ENCODE data around the gene PDIA2.

The PDIA2 gene

DNA sequence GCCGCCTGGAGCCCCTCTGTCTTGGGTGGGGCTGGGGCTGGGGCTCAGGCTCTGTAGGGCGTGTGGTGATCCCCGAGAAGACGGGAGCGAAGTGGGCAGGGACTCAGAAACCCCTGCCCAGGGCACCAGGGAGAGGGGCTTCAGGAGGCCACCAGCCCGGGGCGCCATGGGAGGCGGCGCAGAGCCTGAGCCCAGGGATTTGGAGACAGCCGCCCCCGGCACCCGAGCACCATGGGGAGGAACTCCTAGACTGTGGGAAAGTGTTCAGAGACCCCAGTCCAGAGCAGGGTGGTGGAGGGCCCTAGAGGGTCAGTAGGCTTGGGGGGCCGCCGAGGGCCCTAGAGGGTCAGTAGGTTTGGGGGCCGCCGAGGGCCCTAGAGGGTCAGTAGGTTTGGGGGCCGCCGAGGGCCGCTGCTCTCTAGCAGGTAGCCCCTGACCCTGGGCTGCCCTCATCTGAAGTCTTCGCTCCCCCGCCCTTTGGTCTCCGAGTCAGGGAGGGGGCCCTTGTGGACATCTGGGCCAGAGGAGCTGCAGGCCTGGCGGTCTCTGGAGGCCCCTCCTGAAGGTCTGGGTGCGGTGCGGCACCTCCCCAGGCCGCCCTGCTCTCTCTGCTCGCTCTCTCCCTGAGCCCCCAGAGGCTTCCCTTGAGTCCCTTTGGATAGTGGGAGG lies 1.8 kb upstream of the PDIA2 start:
- DNase-seq: no peak

DNA sequence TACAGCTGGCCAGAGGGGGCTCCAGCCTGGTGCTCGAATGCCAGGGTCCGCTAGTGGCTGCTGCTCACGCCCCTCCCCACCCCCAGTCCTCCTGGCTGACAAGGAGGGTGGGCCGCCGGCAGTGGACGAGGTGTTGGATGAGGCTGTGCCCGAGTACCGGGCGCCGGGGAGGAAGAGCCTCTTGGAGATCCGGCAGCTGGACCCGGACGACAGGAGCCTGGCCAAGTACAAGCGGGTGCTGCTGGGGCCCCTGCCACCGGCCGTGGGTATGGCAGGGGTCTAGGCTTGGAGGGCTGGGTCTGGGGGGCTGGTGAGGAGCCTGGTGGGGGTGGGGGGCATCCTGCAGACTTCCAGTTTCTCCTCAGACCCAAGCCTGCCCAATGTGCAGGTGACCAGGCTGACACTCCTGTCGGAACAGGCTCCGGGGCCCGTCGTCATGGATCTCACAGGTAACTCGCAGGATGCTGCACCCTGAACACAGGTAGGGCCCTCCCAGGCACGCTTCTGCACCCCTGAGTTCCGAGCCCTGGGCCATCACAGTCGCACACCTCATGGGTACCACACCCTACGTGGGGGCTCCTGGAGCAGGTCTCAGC lies 1.2 kb upstream of the PDIA2 start:
- DNase-seq: no peak

DNA sequence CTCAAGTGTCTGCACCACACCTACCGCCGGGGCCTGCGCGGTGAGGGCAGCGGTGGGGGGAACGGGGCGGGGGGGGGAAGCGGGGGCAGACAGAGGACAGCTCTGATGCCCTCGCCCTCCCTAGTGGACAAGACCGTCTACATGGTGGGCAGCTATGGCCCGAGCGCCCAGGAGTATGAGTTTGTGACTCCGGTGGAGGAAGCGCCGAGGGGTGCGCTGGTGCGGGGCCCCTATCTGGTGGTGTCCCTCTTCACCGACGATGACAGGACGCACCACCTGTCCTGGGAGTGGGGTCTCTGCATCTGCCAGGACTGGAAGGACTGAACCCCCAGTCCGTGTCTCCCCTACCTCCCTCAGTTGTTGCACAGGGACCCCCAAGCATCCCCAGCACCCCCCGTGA lies 473 bp upstream of the PDIA2 start:
- DNase-seq: no peak

DNA sequence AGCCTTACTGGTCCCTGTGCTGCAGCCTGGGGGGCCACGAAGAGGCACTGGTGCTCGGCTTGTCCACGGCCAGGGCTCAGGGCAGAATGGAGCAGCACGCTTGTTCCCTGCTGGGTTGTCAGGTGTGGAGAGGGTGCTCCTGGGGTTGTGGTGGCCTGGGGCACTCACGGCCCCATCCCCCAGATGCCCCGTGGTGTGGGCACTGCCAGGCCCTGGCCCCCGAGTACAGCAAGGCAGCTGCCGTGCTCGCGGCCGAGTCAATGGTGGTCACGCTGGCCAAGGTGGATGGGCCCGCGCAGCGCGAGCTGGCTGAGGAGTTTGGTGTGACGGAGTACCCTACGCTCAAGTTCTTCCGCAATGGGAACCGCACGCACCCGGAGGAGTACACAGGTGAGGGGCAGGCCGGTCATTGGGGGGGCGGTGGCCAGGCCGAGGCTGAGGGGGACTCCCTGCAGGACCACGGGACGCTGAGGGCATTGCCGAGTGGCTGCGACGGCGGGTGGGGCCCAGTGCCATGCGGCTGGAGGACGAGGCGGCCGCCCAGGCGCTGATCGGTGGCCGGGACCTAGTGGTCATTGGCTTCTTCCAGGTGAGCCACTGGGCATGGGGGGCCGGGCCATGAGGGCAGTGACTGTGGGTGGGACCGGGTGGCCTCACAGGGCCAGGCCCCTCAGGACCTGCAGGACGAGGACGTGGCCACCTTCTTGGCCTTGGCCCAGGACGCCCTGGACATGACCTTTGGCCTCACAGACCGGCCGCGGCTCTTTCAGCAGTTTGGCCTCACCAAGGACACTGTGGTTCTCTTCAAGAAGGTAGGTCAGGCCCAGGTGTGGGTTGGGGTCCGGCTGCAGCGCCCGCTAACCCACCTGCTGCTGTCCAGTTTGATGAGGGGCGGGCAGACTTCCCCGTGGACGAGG lies 1.5 kb downstream of the PDIA2 start:
- no peak for DNase-seq

DNA sequence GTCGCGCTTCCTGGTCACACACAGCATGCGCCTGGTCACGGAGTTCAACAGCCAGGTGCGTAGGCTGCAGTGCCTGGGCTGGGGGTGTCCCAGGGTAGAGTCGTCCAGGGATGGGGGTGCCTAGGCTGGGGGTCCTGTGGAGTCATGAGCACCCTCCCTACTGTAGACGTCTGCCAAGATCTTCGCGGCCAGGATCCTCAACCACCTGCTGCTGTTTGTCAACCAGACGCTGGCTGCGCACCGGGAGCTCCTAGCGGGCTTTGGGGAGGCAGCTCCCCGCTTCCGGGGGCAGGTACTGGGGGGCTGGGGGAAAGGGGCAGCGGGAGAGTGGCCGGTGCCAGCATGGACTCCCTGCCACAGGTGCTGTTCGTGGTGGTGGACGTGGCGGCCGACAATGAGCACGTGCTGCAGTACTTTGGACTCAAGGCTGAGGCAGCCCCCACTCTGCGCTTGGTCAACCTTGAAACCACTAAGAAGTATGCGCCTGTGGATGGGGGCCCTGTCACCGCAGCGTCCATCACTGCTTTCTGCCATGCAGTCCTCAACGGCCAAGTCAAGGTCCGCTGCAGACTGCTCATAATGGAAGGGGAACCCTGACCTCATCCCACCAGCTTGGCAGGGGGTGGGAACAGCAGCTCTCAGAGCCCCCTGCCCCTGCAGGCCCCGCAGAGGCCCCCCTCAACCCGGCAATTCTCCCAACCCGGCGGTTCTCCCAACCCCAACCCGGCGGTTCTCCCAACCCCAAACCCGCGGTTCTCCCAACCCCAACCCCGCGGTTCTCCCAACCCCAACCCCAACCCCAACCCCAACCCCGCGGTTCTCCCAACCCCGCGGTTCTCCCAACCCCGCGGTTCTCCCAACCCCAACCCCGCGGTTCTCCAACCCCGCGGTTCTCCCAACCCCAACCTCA lies 2.4 kb downstream of the PDIA2 start:
- no peak for DNase-seq

DNA sequence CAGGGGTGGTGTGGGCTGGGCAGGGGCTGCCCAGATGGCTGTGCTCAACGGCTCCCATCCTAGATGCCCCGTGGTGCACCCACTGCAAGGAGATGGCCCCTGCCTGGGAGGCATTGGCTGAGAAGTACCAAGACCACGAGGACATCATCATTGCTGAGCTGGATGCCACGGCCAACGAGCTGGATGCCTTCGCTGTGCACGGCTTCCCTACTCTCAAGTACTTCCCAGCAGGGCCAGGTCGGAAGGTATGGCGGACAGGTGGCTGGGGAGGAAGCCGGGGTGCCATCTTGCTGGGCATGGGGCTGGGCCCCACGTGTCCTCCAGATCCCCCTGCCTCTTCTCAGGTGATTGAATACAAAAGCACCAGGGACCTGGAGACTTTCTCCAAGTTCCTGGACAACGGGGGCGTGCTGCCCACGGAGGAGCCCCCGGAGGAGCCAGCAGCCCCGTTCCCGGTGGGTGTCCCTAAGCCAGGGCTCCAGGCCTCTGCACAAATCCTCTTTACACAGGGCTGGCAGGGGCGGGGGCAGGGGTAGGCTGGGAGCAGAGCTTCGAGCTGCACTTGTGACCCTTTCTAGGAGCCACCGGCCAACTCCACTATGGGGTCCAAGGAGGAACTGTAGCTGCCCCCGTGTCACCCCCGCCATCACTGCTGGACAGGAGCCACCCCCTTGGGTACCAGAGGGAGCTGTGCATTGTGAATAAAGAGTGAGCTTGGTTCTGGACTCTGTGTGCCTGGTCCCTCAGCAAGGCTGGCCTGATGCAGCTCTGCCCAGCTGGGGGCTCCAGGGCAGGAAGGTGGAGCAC lies 3.7 kb downstream of the PDIA2 start:
- DNase-seq: no peak

DNA sequence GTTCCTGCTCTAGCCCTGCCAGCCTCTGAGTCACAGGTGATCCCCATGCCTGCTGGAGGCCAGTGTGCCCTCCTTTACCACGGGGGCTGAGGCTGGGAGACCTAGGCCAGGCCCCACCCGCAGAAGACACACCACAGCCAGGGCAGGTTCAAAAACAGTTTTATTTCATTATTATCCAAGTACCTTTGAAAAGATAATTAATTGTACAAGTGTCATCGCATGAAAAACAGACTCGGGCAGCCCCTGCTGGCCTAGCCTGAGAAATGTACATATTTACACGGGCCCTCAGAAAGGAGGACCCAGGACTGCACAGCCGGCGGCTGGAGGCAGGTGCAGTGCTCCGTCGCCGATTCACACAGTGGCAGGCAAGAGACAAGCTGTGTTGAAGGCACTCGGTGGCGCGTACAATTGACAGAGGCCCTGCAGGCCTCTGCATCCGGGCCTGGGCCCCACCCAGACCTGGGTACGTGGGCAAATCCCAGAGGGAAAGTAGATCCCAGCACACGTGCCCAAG lies 4.4 kb downstream of the PDIA2 start:
- DNase-seq: no peak

DNA sequence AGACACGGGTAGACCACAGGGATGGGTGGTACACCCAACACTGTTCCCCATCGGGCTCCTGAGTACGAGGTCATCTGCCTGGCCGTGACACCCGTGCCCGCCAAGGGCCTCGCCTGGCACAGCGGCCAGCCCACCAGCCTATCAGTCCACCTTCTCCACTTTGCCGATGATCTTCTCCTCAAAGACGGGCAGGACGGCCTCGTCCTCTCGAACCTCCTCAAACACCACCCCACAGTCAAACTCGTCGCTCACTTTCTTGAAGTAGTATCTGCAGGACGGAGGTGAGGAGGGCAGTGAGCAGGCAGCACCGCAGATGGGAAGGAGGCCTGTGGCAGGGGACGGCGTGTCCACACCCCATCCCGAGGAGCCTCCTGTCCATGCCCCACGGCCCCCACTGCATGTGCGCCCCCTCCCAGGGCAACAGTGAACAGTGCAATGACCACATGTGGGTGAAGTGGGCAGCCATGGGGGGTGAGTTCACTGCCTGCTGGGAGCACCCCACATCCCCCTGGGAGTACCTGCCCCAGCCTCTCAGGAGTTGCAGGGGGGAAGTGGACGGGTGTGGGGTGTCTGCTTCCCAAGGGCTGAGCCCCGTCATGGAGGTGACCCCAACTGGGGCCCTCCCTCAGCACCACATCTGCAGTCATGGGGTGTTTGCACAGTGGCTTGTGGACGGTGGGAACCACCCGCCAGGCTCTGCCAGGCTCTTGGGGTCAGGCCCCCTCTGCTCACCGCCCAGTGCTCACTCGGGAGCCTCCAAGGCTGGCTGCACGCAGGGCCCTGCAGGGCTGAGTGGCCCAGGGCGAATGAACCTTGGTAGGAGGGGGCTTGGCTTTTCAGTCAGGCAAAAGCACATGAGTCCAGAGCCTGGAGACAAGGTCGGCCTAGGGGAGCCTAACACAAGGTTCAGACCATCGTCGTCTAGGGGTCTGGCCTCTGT lies 5.3 kb downstream of the PDIA2 start:
- no peak for DNase-seq

DNA sequence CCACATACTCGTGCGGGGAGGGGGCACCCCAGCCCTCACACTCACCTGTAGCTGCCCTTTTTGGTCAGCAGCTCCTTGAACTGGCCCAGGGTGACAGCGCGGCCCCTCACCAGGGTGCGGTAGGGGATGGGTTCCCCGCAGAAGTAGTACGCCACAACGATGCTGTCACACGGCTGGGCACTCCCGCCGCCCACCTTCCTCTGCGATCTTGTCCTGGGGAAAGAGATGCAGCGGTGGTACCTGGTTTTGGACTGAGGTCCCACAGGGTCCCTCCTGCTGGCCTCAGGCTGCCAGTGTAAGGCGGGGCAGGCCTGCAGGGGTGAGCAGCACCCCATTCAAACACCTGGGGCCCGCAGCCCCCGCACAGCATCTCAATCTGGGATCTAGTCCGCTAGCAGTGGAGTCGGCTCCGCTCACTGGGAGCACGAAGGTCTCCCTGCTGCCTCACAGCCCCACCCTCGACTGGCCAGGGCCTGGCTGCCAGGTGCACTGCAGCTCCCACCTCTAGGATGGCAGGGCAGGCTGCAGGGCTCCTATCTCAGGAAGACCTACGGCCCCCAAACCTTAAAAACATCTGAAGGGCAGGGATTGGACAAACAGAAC lies 6.5 kb downstream of the PDIA2 start:
- no peak for DNase-seq

DNA sequence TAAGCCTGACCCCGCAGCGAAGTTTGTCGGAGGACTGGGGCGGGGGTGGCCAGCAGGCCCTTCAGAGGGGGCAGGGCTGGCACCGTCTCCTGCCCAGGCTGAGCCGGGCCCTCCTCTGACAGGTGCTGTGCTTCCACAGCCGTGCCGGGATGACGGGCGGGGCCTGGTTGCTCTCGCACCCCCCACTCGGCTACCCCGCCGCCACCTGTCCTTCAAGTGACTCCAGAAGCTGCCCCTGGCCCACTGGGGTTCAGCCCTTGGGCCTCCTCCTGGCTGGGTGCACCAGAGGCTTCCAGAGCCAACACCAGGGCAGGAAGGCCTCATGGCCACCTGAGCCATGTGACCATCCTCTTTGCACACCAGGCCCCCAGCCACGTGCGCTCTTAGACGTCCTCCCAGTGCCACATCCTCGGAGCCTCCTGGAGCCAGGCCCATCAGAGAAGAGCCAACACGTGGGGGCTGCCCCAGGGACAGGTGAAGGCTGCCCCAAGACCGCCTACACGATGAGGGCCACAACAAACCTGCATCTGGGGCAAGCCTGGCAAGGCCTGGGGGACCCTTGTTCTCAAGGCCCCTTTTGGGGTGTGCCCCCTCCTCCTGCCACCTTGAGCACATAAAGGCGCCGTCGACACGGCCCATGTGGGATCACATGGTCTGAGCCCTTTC lies 7.2 kb downstream of the PDIA2 start:
- no peak for DNase-seq

DNA sequence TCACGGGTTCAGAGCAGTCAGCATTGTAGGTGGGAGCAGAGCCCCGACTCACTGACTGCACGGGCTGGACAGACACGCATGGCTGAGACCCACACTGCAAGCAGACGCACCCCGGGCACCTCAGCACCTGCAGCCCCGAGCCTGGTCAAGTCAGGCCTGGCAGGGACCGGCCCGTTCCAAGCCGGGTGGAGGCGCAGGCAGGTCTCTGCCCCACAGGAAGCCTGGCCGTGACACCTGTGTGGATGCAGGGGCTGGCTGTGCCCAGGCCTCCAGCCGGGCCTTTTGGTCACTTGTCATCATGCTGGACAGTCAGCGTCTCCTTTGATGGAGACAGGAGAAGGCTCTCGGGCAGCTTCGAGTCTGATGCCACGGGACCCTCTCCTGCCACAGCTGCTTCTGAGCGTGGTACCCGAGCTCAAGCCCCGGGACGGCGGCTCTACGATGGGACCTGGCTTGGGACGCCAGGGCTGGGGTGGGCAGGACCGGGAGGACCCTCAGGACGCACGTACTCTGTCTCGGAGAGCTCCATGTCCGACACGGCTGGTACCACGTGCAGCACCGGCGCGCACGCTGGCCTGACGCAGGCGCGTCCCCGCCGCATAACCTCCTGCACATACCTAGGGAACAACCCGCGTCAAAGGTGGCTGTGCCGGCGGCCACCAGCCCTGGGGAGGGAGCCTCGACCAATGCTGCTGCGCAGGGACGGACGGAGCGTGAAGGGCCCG lies 7.9 kb downstream of the PDIA2 start:
- no peak for DNase-seq

DNA sequence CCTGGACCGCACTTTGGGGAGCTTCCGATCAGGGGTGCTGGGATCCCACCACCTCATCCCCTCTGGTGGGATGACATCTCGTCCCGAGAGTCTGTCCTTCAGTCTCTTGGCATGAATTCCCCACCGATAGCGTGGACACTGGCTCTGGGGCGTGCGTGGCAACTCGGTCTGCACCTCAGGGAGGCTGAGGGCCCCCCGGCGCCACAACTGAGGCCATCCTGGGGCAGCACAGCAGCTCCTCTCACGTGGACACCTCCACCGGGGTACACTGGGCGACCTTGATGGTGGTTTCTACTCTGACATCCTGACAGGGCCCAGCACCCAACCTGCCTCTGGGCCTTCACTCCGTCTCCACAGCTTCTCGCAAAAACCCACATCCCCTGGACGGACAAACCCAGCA lies 8.6 kb downstream of the PDIA2 start:
- DNase-seq: no peak

DNA sequence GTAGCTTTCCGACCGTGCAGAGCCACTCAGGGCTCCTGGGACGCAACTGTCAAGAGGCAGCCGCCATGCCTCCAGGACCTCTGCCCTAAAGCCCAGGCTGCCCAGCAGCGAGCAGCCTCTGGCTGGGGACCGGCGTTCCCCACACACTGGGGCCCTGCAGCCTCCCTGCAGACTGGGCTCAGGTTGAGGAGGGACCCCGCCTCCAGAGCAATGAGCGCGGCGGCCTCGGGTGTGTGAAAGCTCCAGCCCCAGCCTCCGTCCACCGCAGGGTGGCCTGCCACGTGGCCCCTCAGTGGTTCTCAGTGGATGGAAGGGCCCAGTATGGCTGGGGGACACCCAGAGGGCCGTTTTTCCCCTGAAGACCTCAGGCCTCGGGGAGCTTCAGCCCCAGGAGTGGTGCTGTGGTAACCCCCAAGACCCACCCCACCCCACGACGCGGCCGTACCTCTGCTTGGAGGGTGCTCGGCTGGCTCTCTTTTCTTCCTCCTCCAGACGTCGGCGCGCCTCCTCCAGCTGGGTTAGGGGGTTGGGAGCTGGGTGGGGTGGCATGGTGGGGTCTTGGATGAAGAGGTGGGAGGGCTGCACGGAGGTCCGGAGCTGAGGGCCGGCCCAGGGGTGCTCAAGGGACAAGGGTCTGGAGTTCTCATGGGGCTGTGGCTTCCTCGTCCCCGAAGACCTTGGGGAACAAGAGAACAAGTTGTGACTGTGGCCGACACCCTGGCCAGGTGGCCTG lies 10.2 kb downstream of the PDIA2 start:
- DNase-seq: no peak

DNA sequence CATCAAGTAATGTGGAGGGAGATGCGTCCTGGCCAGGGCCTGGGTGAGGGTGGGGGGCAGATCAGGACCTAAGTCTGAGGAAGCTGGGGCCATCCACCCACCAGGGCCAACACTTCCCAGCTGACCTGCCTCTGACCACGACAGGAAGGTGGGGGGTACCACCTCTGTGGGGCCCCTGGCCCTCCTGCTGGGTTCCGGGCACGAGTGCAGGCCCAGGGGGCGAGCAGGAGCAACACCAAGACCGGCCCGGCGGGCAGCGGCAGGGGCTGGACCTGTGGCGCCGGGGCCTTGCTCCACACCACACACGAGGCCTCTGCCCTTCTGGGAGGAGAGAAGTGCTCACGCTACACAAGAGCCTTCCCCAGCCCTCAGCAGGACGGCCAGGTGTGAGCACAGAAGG lies 13.3 kb downstream of the PDIA2 start:
- no peak for DNase-seq

DNA sequence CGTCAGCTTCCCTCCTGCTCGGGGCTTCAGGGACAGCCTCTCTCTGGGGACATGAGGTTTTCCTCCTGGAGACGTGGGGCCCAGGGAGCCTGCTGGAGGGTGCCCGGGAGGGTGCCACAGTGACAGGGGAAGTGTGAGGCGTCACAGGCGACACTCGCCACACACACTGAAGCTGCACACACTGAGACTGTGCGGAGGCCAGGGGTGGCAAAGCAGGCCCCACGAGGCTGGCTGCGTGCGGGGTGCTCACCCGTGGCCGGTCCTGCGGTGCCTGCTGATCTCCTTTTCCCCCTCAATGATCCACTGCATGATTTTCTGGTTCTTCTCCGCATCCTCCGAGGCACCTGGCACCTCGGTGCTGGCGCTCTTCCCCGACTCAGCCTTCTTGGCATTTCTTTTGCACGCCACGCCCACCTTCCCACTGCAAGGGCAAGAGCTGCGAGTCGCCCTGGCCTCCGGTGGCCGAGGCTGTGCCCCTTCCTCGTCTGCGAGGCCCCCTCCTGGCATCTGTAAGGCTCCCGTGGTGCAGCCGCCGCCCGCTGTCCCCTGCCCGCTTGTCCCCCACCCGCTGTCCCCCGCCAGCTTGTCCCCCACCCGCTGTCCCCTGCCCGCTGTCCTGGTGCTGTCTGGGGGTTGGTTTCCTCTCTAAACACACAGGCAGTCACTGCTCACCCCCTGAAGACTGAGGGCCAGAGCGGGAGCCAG lies 14.0 kb downstream of the PDIA2 start:
- DNase-seq: no peak

DNA sequence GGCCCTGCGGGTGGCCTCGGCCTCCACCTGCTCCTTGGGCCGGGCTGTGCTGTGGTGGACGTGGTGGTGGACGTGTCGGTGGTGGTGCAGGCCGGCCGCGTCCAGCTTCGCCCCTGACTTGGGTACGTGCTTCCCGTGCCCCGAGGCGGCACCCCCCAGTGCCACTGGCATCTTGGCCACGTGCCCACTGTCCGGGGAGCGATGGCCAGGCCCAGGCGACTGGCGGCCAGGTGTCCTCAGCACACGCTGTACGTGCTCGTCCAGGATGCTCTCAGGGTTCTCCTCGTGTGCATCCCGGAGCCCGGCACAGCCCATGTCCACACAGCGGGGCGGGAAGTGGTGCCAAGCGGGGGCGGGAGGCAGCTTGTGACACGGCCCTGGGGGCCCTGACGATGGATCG lies 14.9 kb downstream of the PDIA2 start:
- DNase-seq: no peak

DNA sequence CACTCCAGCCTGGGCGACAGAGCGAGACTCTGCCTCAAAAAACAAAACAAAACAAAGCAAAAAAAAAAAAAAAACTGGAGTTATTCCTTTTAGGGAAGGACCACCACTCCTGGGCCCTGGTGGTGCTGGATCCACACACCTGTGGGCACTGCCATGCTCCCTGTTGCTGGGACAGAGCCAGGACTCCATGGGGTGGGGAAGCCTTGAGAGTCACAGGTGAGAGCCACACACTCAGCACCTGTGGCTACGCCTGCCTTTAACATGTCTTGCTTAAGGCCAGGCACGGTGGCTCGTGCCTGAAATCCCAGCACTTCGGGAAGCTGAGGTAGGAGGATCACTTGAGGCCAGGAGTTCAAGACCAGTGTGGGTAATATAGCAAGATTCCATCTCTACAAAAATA lies 18.3 kb downstream of the PDIA2 start:
- DNase-seq: no peak

DNA sequence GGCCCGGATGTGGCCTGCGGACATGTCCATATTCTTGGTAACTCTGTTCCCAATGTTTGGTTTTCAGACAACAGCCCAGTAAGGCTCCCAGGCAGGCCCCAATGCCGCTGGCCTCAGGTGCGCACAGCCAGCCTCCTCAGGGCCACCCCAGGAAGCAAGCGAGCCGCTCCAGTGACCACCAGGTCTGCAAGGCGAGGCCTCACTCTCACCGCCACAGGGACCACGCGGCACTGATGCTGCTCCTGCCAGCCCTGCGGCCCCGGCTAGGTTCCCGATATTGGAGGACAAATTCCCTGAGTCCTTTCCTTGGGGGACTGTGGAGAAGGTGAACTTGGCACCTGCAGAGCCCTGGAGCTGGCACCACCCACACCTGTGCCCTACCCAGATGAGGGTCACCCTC lies 19.0 kb downstream of the PDIA2 start:
- DNase-seq: no peak

Data from NCI-H446 treated with DMSO at 0.1 percent for 48 hours (cell line).